Measurements from ENCODE around the gene GRB14.

GRCh38 chr2:164565359-164565758 lies 55.9 kb downstream of the GRB14 start:
- TF ChIP-seq CTCF (IDR thresholded peaks at IDR 0.05), result no peak
- TF ChIP-seq EZH2phosphoT487 (IDR thresholded peaks at IDR 0.05), result no peak
- TF ChIP-seq EZH2 (IDR thresholded peaks at IDR 0.05), result no peak
